HCT116 (cell line): ENCODE measurements around the gene OR11G2.
"Not testable (repeated sequence)": the region's sequence is repeated elsewhere in the genome, so short reads cannot be mapped to it uniquely, and the experiment has no call there.

ENCODE experiments used
- EZH2 ChIP-seq: fragments of 200-600 bp; sonication (generic); IDR thresholded peaks from 2 replicates; pipeline ENCODE4 v1.6.1; 2017; ENCODE audit warnings: antibody characterized with exemption, mixed run types
- POLR2A ChIP-seq: IDR thresholded peaks from 2 replicates; pipeline ENCODE4 v1.7.0; 2011; ENCODE audit warnings: borderline replicate concordance; ENCODE audit not compliant: insufficient read depth, insufficient read length; ENCODE audit errors: extremely low read depth
- POLR2AphosphoS5 ChIP-seq: IDR thresholded peaks from 2 replicates; pipeline ENCODE4 v1.6.1; 2011; ENCODE audit warnings: mild to moderate bottlenecking, low read depth, low read length, moderate library complexity
- TF ChIP-seq, protein P1 (sequence below), 3 experiments: fragments of 200-600 bp in 1 of 3; sonication (generic) in 1 of 3; IDR thresholded peaks in 2 of 3; conservative IDR thresholded peaks in 1 of 3; 2 replicates each; pipeline ENCODE4 v1.5.1; 2012 to 2017; ENCODE audit warnings: low read depth in 2 of 3, low read length in 2 of 3, antibody characterized with exemption in 1 of 3, borderline replicate concordance in 1 of 3, control low read depth in 1 of 3, mild to moderate bottlenecking in 1 of 3, mixed read lengths in 1 of 3, mixed run types in 1 of 3, moderate library complexity in 1 of 3; ENCODE audit not compliant: insufficient read depth in 1 of 3

DNA sequence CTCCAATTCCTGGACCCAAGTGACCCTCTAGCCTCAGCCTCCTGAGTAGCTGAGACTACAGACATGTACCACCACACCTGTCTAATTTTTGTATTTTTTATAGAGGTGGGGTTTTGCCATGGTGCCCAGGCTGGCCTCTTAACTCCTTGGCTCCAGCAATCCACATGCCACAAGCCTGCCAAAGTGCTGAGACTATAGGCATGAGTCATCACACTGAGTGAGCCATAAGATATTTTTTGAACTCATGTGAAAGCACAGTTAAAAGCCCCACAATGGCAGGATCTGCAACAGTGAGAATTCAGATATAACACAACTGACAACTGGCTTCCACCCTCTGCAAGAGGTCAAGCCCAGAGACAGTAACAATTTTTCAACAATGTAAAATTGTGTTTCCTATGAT, 20.8 kb upstream of the OR11G2 start:
- not testable (repeated sequence) for TF ChIP-seq POLR2A, POLR2AphosphoS5, EZH2
- TF ChIP-seq, protein P1, sequence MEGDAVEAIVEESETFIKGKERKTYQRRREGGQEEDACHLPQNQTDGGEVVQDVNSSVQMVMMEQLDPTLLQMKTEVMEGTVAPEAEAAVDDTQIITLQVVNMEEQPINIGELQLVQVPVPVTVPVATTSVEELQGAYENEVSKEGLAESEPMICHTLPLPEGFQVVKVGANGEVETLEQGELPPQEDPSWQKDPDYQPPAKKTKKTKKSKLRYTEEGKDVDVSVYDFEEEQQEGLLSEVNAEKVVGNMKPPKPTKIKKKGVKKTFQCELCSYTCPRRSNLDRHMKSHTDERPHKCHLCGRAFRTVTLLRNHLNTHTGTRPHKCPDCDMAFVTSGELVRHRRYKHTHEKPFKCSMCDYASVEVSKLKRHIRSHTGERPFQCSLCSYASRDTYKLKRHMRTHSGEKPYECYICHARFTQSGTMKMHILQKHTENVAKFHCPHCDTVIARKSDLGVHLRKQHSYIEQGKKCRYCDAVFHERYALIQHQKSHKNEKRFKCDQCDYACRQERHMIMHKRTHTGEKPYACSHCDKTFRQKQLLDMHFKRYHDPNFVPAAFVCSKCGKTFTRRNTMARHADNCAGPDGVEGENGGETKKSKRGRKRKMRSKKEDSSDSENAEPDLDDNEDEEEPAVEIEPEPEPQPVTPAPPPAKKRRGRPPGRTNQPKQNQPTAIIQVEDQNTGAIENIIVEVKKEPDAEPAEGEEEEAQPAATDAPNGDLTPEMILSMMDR (IDR thresholded peaks at IDR 0.05 in 2 of 3, conservative IDR thresholded peaks at IDR 0.05 in 1 of 3; ENCODE audit: borderline replicate concordance in 1 of 3, insufficient read depth in 1 of 3, low read depth in 2 of 3, low read length in 2 of 3), result not testable (repeated sequence)
